DMS53 treated with DMSO at 0.1 percent for 48 hours (cell line): Measurements from ENCODE around the gene KLLN.
"Not testable (repeated sequence)": the region's sequence is repeated elsewhere in the genome, so short reads cannot be mapped to it uniquely, and the experiment has no call there.

Experiments used
- DNase-seq: peaks from one replicate; lab custom pipeline; 2025; ENCODE audit not compliant: unreplicated experiment; lab: John Stamatoyannopoulos, UW

Gene KLLN

GRCh38 chr10:87843714-87844113 is 19.6 kb downstream of the KLLN start:
- DNase-seq = no peak

GRCh38 chr10:87842776-87843497 is 20.4 kb downstream of the KLLN start:
- no peak for DNase-seq

- DNase-seq = peak; percentile 71
These were observed 21.1 kb downstream of the KLLN start for GRCh38 chr10:87842220-87842641.

GRCh38 chr10:87841186-87841585 is 22.1 kb downstream of the KLLN start:
- DNase-seq = no peak

GRCh38 chr10:87838650-87839049 is 24.7 kb downstream of the KLLN start:
- DNase-seq = no peak

- no peak for DNase-seq
These were observed 25.9 kb downstream of the KLLN start for GRCh38 chr10:87837445-87837844.

- no peak for DNase-seq
These were observed 27.2 kb downstream of the KLLN start for GRCh38 chr10:87836098-87836497.

GRCh38 chr10:87829986-87830729 is 33.2 kb downstream of the KLLN start:
- no peak for DNase-seq

GRCh38 chr10:87829051-87829450 is 34.3 kb downstream of the KLLN start:
- not testable (repeated sequence) for DNase-seq

- no peak for DNase-seq
These were observed 35.7 kb downstream of the KLLN start for GRCh38 chr10:87827681-87828080.

- no peak for DNase-seq
These were observed 36.7 kb downstream of the KLLN start for GRCh38 chr10:87826653-87827052.

GRCh38 chr10:87819289-87819585 is 44.1 kb downstream of the KLLN start:
- no peak for DNase-seq

GRCh38 chr10:87818505-87819288 is 44.6 kb downstream of the KLLN start:
- DNase-seq = peak; percentile 35

- DNase-seq = peak; percentile 94
These were observed 45.5 kb downstream of the KLLN start, which contains the start of gene ATAD1 for GRCh38 chr10:87817609-87818504. TSS of gene ATAD1 (minus strand) at chr10:87818226. CDS start at chr10:87814599, 3,627 bp downstream.

GRCh38 chr10:87816898-87817608 is 46.3 kb downstream of the KLLN start:
- DNase-seq = no peak

GRCh38 chr10:87816163-87816897 is 47.0 kb downstream of the KLLN start:
- DNase-seq = no peak
